Measurements from ENCODE around the gene ATP6V0D1. TPM values are rescaled to one million over a fixed set of nuclear protein-coding genes. Genes with fewer than 3 reads are reported as not detected.

The ATP6V0D1 gene
- total and polyA plus RNA-seq, 3 experiments from 2014 or later: 49.3 to 107 (median 57.6) TPM

DNA sequence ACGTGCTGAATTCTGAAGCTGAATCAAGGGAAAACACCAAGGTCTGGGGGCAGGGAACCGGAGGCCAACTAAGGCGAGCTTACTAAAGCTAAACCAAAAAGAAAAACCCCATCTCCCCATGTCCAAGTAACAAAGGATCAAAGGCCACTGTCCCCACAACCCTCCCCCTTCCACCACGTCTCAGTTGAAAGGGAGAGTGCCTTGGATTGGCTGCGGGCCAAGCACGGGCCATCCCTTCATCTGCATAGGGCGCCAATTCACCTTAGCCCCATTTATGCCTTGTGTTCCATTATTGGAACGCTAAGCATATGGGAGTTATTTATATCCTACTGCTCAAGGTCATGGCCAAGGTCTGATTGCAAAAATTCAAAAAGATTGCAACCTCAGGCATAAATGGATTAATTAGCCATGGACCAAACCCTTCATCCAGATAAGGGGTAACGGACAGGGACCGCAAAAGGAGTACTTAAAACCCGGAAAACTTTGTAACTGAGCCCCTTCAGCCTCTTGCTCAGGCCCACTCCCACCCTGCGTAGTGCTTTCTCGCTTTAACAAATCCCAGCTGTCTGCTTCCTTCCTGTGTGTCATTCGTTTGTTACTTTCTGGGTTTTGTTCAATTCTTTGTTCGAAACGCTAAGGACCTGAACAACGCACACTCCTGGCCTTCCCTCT lies 740 bp upstream of the ATP6V0D1 start:
- Mint-ChIP-seq H3K27ac (peak overlapping the region; percentile 96 to 100 (median 99)), H3K4me1 (peaks cover 40 to 66% (median 43%) of the 10 kb centered on the region in 3 donors), H3K36me3 (peaks cover 0 to 38% (median 0%) of the 10 kb centered on the region in 3 donors), H3K27me3 (peaks cover 0 to 2% of the 10 kb centered on the region in 2 donors), H3K4me3 (peak overlapping the region; percentile 96 to 100 (median 100)), H3K9me3 (no peaks in the 10 kb centered on the region)
- Histone ChIP-seq H3K27me3 (ENCODE audit: insufficient read depth, low read length, poor library complexity, severe bottlenecking) (no peaks in the 10 kb centered on the region), H3K4me1 (ENCODE audit: insufficient read depth, low read length) (peaks cover 28% of the 10 kb centered on the region), H3K4me3 (ENCODE audit: low read length) (peak overlapping the region; percentile 83), H3K27ac (ENCODE audit: low read depth, low read length) (peak overlapping the region; percentile 98), H3K36me3 (ENCODE audit: insufficient read depth, low read length) (peaks cover 16% of the 10 kb centered on the region), H3K9me3 (ENCODE audit: low read length) (no peaks in the 10 kb centered on the region)
- ChIA-PET POLR2A (interaction anchor here (0.5 to 1.8 kb wide), 8 partner anchors 32 to 702 kb away, joined by 3 to 9 read pairs (median 5); partner anchors contain the start of genes ACD, CARMIL2, CTCF and RANBP10), CTCF (interaction anchor here (0.7 to 6.3 kb wide), 26 partner anchors 9 to 332 kb away, joined by 3 to 94 read pairs (median 4); partner anchors contain the start of genes ACD, CARMIL2 and HSD11B2)
- peak in 3 of 5 donors; percentile 19 to 43 (median 36) for DNase-seq

DNA sequence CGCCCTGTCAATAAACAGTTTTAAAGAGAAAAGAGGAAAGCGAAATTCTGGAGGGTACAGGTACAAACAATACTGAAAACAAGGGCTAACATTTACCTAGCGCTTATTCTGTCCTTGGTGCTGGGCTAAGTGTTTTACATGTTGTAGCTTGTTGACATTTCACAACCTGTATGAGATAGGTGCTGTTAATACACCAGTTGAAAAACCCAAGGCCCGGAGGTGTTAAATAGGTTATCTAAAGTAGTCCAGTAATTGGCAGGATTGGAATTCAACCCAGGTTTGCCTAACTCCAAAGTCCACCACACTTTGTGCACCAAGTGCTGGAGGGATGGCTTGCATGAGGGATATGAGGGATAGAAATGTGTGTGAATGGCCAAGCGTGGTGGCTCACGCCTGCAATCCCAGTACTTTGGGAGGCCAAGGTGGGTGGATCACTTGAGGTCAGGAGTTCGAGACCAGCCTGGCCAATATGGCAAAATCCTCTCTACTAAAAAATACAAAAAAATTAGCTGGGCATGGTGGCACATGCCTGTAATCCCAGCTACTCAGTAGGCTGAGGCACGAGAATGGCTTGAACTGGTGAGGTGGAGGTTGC lies 2.9 kb downstream of the ATP6V0D1 start:
- Histone ChIP-seq H3K4me3 (ENCODE audit: low read length) (no peak overlapping the region), H3K27me3 (ENCODE audit: insufficient read depth, low read length, poor library complexity, severe bottlenecking) (no peaks in the 10 kb centered on the region), H3K9me3 (ENCODE audit: low read length) (no peaks in the 10 kb centered on the region), H3K27ac (ENCODE audit: low read depth, low read length) (no peak overlapping the region), H3K36me3 (ENCODE audit: insufficient read depth, low read length) (no peaks in the 10 kb centered on the region), H3K4me1 (ENCODE audit: insufficient read depth, low read length) (peaks cover 24% of the 10 kb centered on the region)
- Mint-ChIP-seq H3K27me3 (peaks cover 0 to 2% of the 10 kb centered on the region in 2 donors), H3K9me3 (no peaks in the 10 kb centered on the region), H3K4me3 (peak overlapping the region in 4 of 7 donors; percentile 44 to 73 (median 58)), H3K4me1 (peaks cover 52 to 81% (median 59%) of the 10 kb centered on the region in 3 donors), H3K36me3 (peaks cover 0 to 42% (median 6%) of the 10 kb centered on the region in 3 donors), H3K27ac (peak overlapping the region in 5 of 8 donors; percentile 13 to 78 (median 74))
- DNase-seq: no peak
- CTCF ChIA-PET: interaction anchor here (0.7 kb wide), 1 partner anchor 37 kb away, joined by 3 read pairs; no protein-coding TSS in a partner anchor
- POLR2A ChIA-PET: no interaction called here

DNA sequence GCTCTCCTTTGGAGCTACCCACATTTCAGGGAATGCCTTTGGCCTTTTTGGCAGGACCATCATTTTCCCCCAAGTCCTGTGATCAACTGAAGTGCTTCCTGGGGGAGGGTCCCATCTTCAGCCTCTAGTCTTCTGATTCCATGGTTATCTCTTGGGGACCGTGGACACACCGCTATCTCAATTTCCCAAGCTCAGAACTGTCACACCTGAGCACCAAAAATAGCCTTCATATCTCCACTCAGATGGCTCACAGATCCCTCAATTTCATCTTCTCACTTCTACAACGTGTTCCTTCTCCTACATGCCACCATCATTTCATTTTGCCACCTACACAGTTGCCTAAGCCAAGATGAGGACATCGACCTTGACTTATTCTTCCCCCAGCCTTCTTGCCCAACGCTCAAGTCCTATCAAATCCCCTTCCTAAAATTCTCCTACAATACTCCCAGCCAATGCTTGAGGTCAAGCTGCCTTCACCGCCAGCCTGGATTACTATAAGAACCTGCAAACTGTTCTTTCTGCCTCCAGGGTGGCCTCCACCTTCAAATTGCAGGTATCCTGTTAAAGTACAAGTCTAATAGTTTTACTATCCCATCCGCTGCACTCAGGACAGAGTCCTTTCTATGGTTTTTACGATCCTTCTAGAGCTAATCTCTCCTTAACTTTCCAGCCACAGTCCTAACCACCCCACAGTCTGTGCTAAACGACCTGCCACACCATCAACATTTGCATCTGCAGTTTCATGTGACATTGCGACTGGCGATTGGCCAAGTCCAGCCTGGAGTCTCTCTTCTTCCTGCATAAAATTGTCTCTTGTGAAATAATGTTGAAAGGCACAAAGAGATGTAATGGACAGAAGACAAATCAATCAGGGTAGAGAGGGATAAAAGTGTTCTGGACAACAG lies 6.2 kb downstream of the ATP6V0D1 start:
- Mint-ChIP-seq H3K27ac (peak overlapping the region in 3 of 8 donors; percentile 18 to 70 (median 19)), H3K36me3 (peaks cover 0 to 30% (median 6%) of the 10 kb centered on the region in 3 donors), H3K4me1 (peaks cover 53 to 78% (median 69%) of the 10 kb centered on the region in 3 donors), H3K4me3 (no peak overlapping the region), H3K9me3 (no peaks in the 10 kb centered on the region), H3K27me3 (no peaks in the 10 kb centered on the region)
- no peak for DNase-seq
- H3K4me1 ChIP-seq (ENCODE audit: insufficient read depth, low read length): peaks cover 5% of the 10 kb centered on the region
- H3K27ac ChIP-seq (ENCODE audit: low read depth, low read length): no peak overlapping the region
- ChIA-PET POLR2A (no interaction called here), CTCF (interaction anchor here (2.3 kb wide), 1 partner anchor 46 kb away, joined by 7 read pairs; no protein-coding TSS in a partner anchor)
- H3K27me3 ChIP-seq (ENCODE audit: insufficient read depth, low read length, poor library complexity, severe bottlenecking): no peaks in the 10 kb centered on the region
- no peak overlapping the region for H3K4me3 ChIP-seq (ENCODE audit: low read length)
- H3K9me3 ChIP-seq (ENCODE audit: low read length): no peaks in the 10 kb centered on the region
- no peaks in the 10 kb centered on the region for H3K36me3 ChIP-seq (ENCODE audit: insufficient read depth, low read length)

DNA sequence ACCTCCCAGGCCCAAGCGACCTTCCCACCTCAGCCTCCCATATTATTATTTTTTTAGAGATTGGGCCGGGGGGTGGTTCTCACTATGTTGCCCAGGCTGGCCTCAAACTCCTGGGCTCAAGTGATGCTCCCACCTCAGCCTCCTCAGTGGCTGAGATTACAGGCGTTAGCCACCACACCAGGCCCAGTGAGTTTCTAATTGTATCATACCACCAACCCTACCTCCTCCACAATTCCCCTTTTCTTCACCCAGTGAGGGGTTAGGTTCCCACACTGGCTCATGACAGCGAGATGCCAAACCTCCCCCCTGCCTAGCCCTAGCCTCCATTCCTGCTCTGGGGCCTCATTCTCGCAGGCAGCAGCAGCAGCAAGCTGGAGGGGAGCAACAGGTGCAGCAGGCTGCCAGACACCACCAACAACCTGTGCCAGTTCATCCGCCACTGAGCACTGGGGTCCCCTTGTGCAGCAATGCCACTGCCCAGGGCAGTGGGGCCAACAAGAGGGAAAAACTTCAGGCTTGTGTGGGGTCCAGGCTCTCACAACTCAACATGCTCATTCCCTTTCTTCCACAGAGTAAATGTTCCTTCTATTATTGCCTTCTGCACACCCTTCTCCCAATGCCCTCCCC lies 9.1 kb downstream of the ATP6V0D1 start:
- ChIA-PET CTCF (no interaction called here), POLR2A (no interaction called here)
- no peak overlapping the region for H3K4me3 Mint-ChIP-seq
- H3K4me1 ChIP-seq (ENCODE audit: insufficient read depth, low read length): no peaks in the 10 kb centered on the region
- peaks cover 48 to 72% (median 62%) of the 10 kb centered on the region in 3 donors for H3K4me1 Mint-ChIP-seq
- H3K36me3 Mint-ChIP-seq: peaks cover 0 to 28% (median 6%) of the 10 kb centered on the region in 3 donors
- no peak overlapping the region for H3K27ac ChIP-seq (ENCODE audit: low read depth, low read length)
- no peaks in the 10 kb centered on the region for H3K27me3 Mint-ChIP-seq
- H3K36me3 ChIP-seq (ENCODE audit: insufficient read depth, low read length): no peaks in the 10 kb centered on the region
- DNase-seq: no peak
- peak overlapping the region in 2 of 8 donors; percentile 33 to 63 for H3K27ac Mint-ChIP-seq
- H3K4me3 ChIP-seq (ENCODE audit: low read length): no peak overlapping the region
- no peaks in the 10 kb centered on the region for H3K9me3 ChIP-seq (ENCODE audit: low read length)
- no peaks in the 10 kb centered on the region for H3K27me3 ChIP-seq (ENCODE audit: insufficient read depth, low read length, poor library complexity, severe bottlenecking)
- no peaks in the 10 kb centered on the region for H3K9me3 Mint-ChIP-seq

DNA sequence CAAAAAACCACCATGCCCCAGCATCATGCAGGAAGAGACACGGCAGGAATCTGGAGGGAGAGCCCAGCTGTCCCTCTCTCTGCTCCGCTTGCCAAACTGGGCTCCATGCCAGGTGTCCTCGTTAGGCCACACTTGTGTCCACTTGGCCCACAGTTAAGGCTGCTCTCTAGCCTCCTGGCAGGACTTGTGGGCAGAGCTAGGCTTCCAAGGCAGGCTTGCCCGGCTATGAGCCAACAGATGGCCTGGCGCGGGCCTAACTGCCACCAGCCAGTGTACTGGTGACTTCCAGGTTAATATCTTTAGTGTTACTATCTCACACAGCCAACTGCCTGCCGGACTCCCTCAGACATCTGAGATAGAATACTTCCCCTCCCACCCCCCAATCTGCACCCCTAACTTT lies 10.6 kb downstream of the ATP6V0D1 start:
- H3K27ac ChIP-seq (ENCODE audit: low read depth, low read length): no peak overlapping the region
- H3K9me3 ChIP-seq (ENCODE audit: low read length): no peaks in the 10 kb centered on the region
- Mint-ChIP-seq H3K27ac (no peak overlapping the region), H3K36me3 (peaks cover 0 to 18% (median 6%) of the 10 kb centered on the region in 3 donors), H3K27me3 (no peaks in the 10 kb centered on the region), H3K4me3 (no peak overlapping the region), H3K9me3 (no peaks in the 10 kb centered on the region), H3K4me1 (peaks cover 53 to 76% (median 67%) of the 10 kb centered on the region in 3 donors)
- DNase-seq: no peak
- peaks cover 6% of the 10 kb centered on the region for H3K4me1 ChIP-seq (ENCODE audit: insufficient read depth, low read length)
- ChIA-PET POLR2A (no interaction called here), CTCF (no interaction called here)
- no peaks in the 10 kb centered on the region for H3K27me3 ChIP-seq (ENCODE audit: insufficient read depth, low read length, poor library complexity, severe bottlenecking)
- H3K4me3 ChIP-seq (ENCODE audit: low read length): no peak overlapping the region
- no peaks in the 10 kb centered on the region for H3K36me3 ChIP-seq (ENCODE audit: insufficient read depth, low read length)

DNA sequence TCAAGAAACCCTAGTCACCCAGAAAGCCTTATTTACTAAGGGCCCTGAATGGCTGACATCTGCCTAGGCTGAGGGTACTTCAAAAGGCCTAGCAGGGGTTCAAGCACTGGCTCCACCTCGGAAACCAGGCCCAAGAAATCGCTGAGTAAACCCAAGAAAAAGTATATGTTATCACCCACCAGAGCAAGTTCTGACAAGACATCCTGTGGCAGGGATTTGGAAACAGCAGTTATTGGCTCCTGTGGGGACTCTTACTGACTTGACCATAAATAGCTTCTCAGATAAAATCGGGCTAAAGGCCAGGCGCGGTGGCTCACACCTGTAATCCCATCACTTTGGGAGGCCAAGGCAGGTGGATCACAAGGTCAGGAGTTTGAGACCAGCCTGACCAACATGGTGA lies 12.2 kb downstream of the ATP6V0D1 start:
- Mint-ChIP-seq H3K4me1 (peaks cover 46 to 72% (median 56%) of the 10 kb centered on the region in 3 donors), H3K4me3 (no peak overlapping the region), H3K36me3 (peaks cover 0 to 7% (median 0%) of the 10 kb centered on the region in 3 donors), H3K27ac (peak overlapping the region in 1 of 8 donors; percentile 17), H3K27me3 (no peaks in the 10 kb centered on the region), H3K9me3 (no peaks in the 10 kb centered on the region)
- H3K36me3 ChIP-seq (ENCODE audit: insufficient read depth, low read length): no peaks in the 10 kb centered on the region
- H3K27me3 ChIP-seq (ENCODE audit: insufficient read depth, low read length, poor library complexity, severe bottlenecking): no peaks in the 10 kb centered on the region
- no peak overlapping the region for H3K4me3 ChIP-seq (ENCODE audit: low read length)
- H3K27ac ChIP-seq (ENCODE audit: low read depth, low read length): no peak overlapping the region
- H3K9me3 ChIP-seq (ENCODE audit: low read length): no peaks in the 10 kb centered on the region
- ChIA-PET CTCF (interaction anchor here (1.1 kb wide), 1 partner anchor 313 kb away, joined by 4 read pairs; no protein-coding TSS in a partner anchor), POLR2A (no interaction called here)
- DNase-seq: no peak
- peaks cover 8% of the 10 kb centered on the region for H3K4me1 ChIP-seq (ENCODE audit: insufficient read depth, low read length)

DNA sequence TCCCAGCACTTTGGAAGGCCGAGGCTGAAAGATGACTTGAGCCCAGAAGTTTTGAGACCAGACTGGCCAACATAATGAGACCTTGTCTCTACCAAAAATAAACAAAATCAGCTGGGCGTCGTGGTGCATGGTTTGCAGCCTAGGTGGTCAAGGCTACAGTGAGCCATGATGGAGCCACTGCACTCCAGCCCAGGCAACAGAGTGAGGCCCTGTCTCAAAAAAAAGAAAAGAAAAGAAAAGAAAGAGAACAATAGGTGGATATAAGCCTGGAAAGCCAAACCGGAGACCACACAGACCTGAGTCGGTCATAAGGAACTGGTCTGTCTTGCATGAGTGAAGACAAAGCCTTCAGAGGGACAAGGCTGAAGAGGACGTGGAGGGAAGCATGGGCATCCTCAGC lies 14.4 kb downstream of the ATP6V0D1 start:
- DNase-seq: no peak
- CTCF ChIA-PET: interaction anchor here (1.3 to 1.7 kb wide), 2 partner anchors 14 to 39 kb away, joined by 5 read pairs; partner anchors contain the start of gene ATP6V0D1
- peaks cover 16% of the 10 kb centered on the region for H3K4me1 ChIP-seq (ENCODE audit: insufficient read depth, low read length)
- no peak overlapping the region for H3K27ac ChIP-seq (ENCODE audit: low read depth, low read length)
- POLR2A ChIA-PET: interaction anchor here (0.7 kb wide), 1 partner anchor 873 kb away, joined by 3 read pairs; no protein-coding TSS in a partner anchor
- no peak overlapping the region for H3K4me3 ChIP-seq (ENCODE audit: low read length)
- H3K36me3 ChIP-seq (ENCODE audit: insufficient read depth, low read length): no peaks in the 10 kb centered on the region
- no peaks in the 10 kb centered on the region for H3K9me3 ChIP-seq (ENCODE audit: low read length)
- Mint-ChIP-seq H3K4me3 (no peak overlapping the region), H3K27me3 (no peaks in the 10 kb centered on the region), H3K27ac (peak overlapping the region in 2 of 8 donors; percentile 50 to 63), H3K36me3 (peaks cover 0 to 19% (median 0%) of the 10 kb centered on the region in 3 donors), H3K4me1 (peaks cover 35 to 60% (median 40%) of the 10 kb centered on the region in 3 donors), H3K9me3 (no peaks in the 10 kb centered on the region)
- no peaks in the 10 kb centered on the region for H3K27me3 ChIP-seq (ENCODE audit: insufficient read depth, low read length, poor library complexity, severe bottlenecking)
